Measurements from ENCODE around the gene EDNRA.

EDNRA gene

DNA sequence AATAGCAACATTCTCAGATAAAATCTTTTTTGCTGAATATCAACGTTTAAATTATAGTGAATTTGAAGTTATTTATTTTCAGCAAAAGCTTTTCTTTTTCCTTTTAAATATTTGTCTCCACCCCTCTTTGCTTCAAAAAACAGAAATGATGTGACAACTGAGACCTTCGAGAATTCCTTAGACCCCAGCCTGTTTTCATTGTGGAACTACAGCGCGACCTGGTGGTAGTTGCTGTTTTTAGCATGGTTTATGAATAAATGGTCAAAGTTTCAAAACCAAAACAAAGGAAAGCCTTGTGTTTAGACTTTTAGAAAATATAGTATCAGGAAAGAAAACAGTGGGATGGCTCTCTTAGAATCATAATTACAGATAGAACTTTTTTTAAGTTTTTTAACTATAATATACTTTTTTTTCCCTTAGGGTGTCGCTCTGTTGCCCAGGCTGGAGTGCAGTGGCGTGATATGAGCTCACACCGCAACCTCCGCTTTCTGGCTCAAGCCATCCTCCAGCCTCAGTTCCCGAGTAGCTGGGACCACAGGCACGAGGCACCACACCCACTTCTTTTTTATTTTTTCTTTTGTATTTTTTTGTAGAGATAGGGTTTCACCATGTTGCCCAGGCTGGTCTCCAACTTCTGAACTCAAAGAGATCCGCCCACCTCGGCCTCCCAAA, 109.5 kb downstream of the EDNRA start:
- no peak for DNase-seq

DNA sequence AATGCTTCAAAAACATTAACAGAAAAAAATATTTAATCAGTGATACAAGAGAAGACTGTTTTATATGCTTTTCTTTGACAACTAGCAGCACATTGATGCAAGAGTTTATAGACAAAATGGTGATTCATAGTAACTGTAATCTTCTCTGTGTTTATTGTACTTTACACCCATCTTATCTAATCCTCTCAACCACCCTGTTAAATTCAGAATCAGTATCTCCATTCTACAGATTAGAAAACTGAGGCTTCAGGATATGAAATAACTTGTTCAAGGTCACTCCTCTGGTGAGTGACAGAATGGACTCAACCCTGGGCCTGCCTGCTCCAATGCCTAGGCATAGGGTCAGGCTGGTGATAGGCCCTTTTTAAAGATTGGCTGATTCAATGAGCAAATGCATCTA, 110.2 kb downstream of the EDNRA start:
- no peak for DNase-seq

DNA sequence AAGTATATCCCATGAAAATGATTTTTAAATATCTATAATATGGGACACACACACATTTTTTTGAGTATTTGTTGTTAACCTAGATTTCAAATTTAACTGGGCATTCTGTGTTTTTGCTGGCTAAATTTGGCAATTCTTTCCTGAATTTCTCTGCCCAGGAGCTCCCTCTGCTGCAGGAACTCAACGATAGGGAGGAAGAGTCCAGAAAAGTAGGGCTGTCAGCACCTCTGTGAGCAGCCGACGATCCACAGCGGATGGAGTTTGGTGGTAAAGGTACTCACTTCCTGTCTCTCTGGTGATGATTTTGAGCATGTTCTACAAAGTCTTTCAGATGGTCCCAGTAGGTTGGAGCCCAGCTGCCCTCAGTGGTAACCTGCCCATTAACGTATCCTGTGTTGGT, 113.2 kb downstream of the EDNRA start:
- no peak for DNase-seq
